ENCODE measurements around the gene SEBOX.

The SEBOX gene

DNA sequence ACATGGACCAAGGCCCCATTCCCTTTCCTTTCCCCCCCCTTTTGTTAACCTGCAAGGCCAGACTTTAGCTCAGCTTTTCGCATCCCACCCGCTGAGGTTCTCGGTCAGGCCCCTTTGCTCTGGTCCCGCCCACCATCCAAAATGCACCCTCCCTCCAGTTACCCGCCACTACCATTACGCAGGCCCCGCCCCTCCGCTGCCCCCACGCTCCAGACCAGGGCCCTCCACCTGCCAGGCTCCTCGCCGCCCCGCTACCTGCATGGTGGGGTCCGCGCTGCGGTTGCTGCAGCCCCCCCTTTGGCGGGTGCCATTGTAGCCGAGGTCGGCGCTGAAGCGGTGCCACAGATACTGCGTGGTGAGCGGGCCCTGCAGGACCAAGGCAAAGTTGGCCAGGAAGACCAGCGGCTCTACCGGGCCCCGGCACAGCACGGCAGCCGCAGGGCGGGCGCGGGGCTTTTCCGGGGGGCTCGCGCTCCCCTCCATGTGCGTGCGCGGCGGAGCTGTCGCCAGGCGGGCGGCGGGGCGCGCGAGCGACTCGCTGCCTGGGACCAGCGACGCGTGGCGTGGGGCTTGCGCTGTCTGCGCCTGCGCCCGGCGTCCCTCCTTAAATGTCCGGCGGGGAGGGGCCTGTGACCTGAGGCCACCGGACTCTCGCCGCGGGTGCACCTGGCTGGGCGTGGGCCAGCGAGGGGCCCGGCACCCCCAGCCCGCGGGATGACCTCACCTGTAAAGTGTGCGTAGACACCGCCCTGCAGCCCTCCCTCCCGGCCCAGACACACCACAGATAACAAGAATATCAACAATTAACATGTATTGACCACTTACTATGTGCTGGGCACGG lies 40.9 kb upstream of the SEBOX start, which contains the start of gene SLC46A1:
SLC46A1 (minus strand) TSS at position 581 of the 841 bp plus-strand sequence; CDS start at position 483, 98 bp downstream.
- Histone ChIP-seq H3K9me2 (replicated peaks; ENCODE audit: low read depth, low read length) (no peaks in the 10 kb centered on the region), H3F3A (ENCODE audit: low read depth) (no peaks in the 10 kb centered on the region), H3K79me2 (ENCODE audit: insufficient read depth, low read length) (no peaks in the 10 kb centered on the region), H3K4me1 (ENCODE audit: insufficient read depth, low read length, poor library complexity, severe bottlenecking) (no peaks in the 10 kb centered on the region), H3K36me3 (ENCODE audit: insufficient read depth, low read length) (no peaks in the 10 kb centered on the region), H3K9ac (ENCODE audit: low read depth, low read length, poor library complexity, severe bottlenecking) (no peak within 1 kb of the TSS), H3K4me2 (ENCODE audit: low read depth, low read length, poor library complexity, severe bottlenecking) (no peak within 1 kb of the TSS), H2AFZ (ENCODE audit: low read length) (no peak within 1 kb of the TSS), H4K20me1 (ENCODE audit: insufficient read depth, low read length, poor library complexity, severe bottlenecking) (no peaks in the 10 kb centered on the region), H3K4me3 (ENCODE audit: low read length, poor library complexity, severe bottlenecking) (no peak within 1 kb of the TSS), H3K9me3 (ENCODE audit: insufficient read depth, low read depth, low read length) (no peaks in the 10 kb centered on the region), H3K27me3 (ENCODE audit: insufficient read depth, low read length, poor library complexity, severe bottlenecking) (no peaks in the 10 kb centered on the region)
- TF ChIP-seq, protein P1, sequence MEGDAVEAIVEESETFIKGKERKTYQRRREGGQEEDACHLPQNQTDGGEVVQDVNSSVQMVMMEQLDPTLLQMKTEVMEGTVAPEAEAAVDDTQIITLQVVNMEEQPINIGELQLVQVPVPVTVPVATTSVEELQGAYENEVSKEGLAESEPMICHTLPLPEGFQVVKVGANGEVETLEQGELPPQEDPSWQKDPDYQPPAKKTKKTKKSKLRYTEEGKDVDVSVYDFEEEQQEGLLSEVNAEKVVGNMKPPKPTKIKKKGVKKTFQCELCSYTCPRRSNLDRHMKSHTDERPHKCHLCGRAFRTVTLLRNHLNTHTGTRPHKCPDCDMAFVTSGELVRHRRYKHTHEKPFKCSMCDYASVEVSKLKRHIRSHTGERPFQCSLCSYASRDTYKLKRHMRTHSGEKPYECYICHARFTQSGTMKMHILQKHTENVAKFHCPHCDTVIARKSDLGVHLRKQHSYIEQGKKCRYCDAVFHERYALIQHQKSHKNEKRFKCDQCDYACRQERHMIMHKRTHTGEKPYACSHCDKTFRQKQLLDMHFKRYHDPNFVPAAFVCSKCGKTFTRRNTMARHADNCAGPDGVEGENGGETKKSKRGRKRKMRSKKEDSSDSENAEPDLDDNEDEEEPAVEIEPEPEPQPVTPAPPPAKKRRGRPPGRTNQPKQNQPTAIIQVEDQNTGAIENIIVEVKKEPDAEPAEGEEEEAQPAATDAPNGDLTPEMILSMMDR (conservative IDR thresholded peaks at IDR 0.05; ENCODE audit: low read length): no peak
- no peak for TF ChIP-seq EZH2phosphoT487 (IDR thresholded peaks at IDR 0.05; ENCODE audit: borderline replicate concordance)

DNA sequence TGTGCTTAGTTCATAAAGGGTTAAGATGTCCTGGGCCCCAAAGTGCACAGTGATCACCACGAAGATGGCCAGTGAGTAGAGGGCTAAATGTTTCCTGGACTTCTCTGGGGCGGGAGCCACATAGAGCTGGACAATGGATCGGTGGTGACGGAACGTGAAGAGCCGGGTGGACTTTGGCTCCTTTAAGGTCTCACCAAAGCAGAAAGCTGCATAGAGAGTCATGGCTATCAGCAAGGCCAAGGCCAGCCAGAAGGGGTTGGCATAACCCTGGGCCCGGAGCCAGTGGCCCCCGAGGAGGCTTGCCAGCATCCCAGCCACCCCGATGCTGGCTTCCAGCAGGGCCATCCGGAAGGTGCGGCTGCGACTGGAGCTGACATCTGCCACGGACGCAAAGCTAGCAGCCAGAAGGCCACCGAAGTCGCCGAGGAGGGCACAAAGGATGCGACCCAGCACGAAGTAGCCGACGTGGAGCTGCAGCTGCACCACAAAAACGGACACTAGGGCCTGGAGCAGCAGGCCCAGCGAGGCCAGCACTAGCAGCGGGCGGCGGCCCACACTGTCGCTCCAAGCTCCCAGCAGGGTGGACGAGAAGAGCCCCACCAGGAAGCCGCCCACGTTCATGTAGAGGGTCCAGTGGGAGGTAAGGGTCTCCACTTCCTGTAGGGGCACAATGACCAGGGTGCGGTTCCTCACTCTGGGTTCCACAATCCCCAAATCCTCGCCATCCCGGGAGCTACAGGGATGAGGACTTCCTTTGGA lies 40.0 kb upstream of the SEBOX start:
- no peaks in the 10 kb centered on the region for H3K27me3 ChIP-seq (ENCODE audit: insufficient read depth, low read length, poor library complexity, severe bottlenecking)
- no peaks in the 10 kb centered on the region for H3K4me1 ChIP-seq (ENCODE audit: insufficient read depth, low read length, poor library complexity, severe bottlenecking)
- no peak overlapping the region for H2AFZ ChIP-seq (ENCODE audit: low read length)
- H4K20me1 ChIP-seq (ENCODE audit: insufficient read depth, low read length, poor library complexity, severe bottlenecking): no peaks in the 10 kb centered on the region
- H3K9me2 ChIP-seq (replicated peaks; ENCODE audit: low read depth, low read length): no peaks in the 10 kb centered on the region
- H3K79me2 ChIP-seq (ENCODE audit: insufficient read depth, low read length): no peaks in the 10 kb centered on the region
- TF ChIP-seq EZH2phosphoT487 (IDR thresholded peaks at IDR 0.05; ENCODE audit: borderline replicate concordance): no peak
- TF ChIP-seq, protein P1 (conservative IDR thresholded peaks at IDR 0.05; ENCODE audit: low read length): no peak
- H3K4me2 ChIP-seq (ENCODE audit: low read depth, low read length, poor library complexity, severe bottlenecking): no peak overlapping the region
- H3K9me3 ChIP-seq (ENCODE audit: insufficient read depth, low read depth, low read length): no peaks in the 10 kb centered on the region
- no peaks in the 10 kb centered on the region for H3K36me3 ChIP-seq (ENCODE audit: insufficient read depth, low read length)
- H3K9ac ChIP-seq (ENCODE audit: low read depth, low read length, poor library complexity, severe bottlenecking): no peak overlapping the region
- H3F3A ChIP-seq (ENCODE audit: low read depth): no peaks in the 10 kb centered on the region
- no peak overlapping the region for H3K4me3 ChIP-seq (ENCODE audit: low read length, poor library complexity, severe bottlenecking)

DNA sequence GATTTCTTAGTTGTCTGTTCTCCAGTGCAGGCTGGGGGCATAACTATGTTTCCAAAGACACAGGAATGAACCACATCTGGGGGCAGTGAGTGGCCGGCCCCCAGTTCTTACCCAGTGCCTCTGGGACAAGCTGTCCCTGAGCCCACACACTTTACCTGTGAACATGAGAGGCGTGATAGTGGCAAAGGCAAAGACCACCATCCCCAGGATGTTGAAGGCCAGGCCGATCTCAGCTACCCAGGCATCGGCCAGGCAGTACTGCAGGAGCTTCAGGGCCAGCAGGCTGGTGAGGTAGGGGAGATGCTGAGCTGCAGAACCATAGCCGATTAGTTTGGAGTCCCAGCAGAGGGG lies 39.4 kb upstream of the SEBOX start:
- no peak overlapping the region for H3K4me2 ChIP-seq (ENCODE audit: low read depth, low read length, poor library complexity, severe bottlenecking)
- H4K20me1 ChIP-seq (ENCODE audit: insufficient read depth, low read length, poor library complexity, severe bottlenecking): no peaks in the 10 kb centered on the region
- TF ChIP-seq EZH2phosphoT487 (IDR thresholded peaks at IDR 0.05; ENCODE audit: borderline replicate concordance): no peak
- TF ChIP-seq, protein P1 (conservative IDR thresholded peaks at IDR 0.05; ENCODE audit: low read length): no peak
- no peaks in the 10 kb centered on the region for H3K36me3 ChIP-seq (ENCODE audit: insufficient read depth, low read length)
- no peaks in the 10 kb centered on the region for H3K79me2 ChIP-seq (ENCODE audit: insufficient read depth, low read length)
- no peaks in the 10 kb centered on the region for H3K9me3 ChIP-seq (ENCODE audit: insufficient read depth, low read depth, low read length)
- H3K9ac ChIP-seq (ENCODE audit: low read depth, low read length, poor library complexity, severe bottlenecking): no peak overlapping the region
- no peak overlapping the region for H3K4me3 ChIP-seq (ENCODE audit: low read length, poor library complexity, severe bottlenecking)
- H3K27me3 ChIP-seq (ENCODE audit: insufficient read depth, low read length, poor library complexity, severe bottlenecking): no peaks in the 10 kb centered on the region
- no peaks in the 10 kb centered on the region for H3F3A ChIP-seq (ENCODE audit: low read depth)
- H3K9me2 ChIP-seq (replicated peaks; ENCODE audit: low read depth, low read length): no peaks in the 10 kb centered on the region
- H3K4me1 ChIP-seq (ENCODE audit: insufficient read depth, low read length, poor library complexity, severe bottlenecking): no peaks in the 10 kb centered on the region
- no peak overlapping the region for H2AFZ ChIP-seq (ENCODE audit: low read length)
